HEK293T (cell line): ENCODE measurements around the gene SLC38A3.
"Not testable (repeated sequence)": the region's sequence is repeated elsewhere in the genome, so short reads cannot be mapped to it uniquely, and the experiment has no call there.

ENCODE experiments used
- CTCF ChIA-PET: fragments of 350-600 bp; formaldehyde crosslinking; extraction: SDS; loops from one replicate; lab custom pipeline; 2021; ENCODE audit warnings: antibody characterized with exemption, inconsistent platforms; lab: Yijun Ruan, JAX
- POLR2A ChIA-PET: fragments of 350-600 bp; formaldehyde crosslinking; extraction: SDS; loops from one replicate; lab custom pipeline; 2020; ENCODE audit warnings: antibody characterized with exemption, inconsistent platforms; lab: Yijun Ruan, JAX
- DNase-seq: peaks from one replicate; pipeline ENCODE4 v3.0.0; 2012; ENCODE audit warnings: mixed read lengths; ENCODE audit errors: extremely low spot score
- ARNT ChIP-seq: fragments of 450-650 bp; IDR thresholded peaks from 2 replicates; pipeline ENCODE4 v1.6.1; 2017; ENCODE audit warnings: mild to moderate bottlenecking
- BHLHE40 ChIP-seq: fragments of 450-650 bp; IDR thresholded peaks from 2 replicates; pipeline ENCODE4 v1.6.1; 2016; ENCODE audit warnings: mild to moderate bottlenecking, moderate library complexity, borderline replicate concordance
- CTBP1 ChIP-seq: fragments of 450-650 bp; IDR thresholded peaks from 2 replicates; pipeline ENCODE4 v1.6.1; 2016; ENCODE audit warnings: borderline replicate concordance
- ELF4 ChIP-seq: fragments of 450-650 bp; IDR thresholded peaks from 2 replicates; pipeline ENCODE4 v1.6.1; 2017; ENCODE audit warnings: antibody characterized with exemption
- FOXA1 ChIP-seq: fragments of 450-650 bp; IDR thresholded peaks from 2 replicates; pipeline ENCODE4 v1.6.1; 2016; ENCODE audit warnings: mild to moderate bottlenecking
- FOXK2 ChIP-seq: fragments of 450-650 bp; IDR thresholded peaks from 2 replicates; pipeline ENCODE4 v1.6.1; 2016; ENCODE audit warnings: mild to moderate bottlenecking
- FOXM1 ChIP-seq: fragments of 450-650 bp; IDR thresholded peaks from 2 replicates; pipeline ENCODE4 v1.6.1; 2017; ENCODE audit warnings: mild to moderate bottlenecking, borderline replicate concordance
- HDGF ChIP-seq: fragments of 450-650 bp; IDR thresholded peaks from 2 replicates; pipeline ENCODE4 v1.6.1; 2017; ENCODE audit warnings: antibody characterized with exemption, borderline replicate concordance
- L3MBTL2 ChIP-seq: fragments of 450-650 bp; conservative IDR thresholded peaks from 2 replicates; pipeline ENCODE4 v1.6.1; 2016; ENCODE audit warnings: mild to moderate bottlenecking
- LEF1 ChIP-seq: fragments of 450-650 bp; IDR thresholded peaks from 2 replicates; pipeline ENCODE4 v1.6.1; 2017; ENCODE audit warnings: mild to moderate bottlenecking, borderline replicate concordance
- NFRKB ChIP-seq: fragments of 450-650 bp; IDR thresholded peaks from 2 replicates; pipeline ENCODE4 v1.6.1; 2016; ENCODE audit warnings: mild to moderate bottlenecking, moderate library complexity
- SP1 ChIP-seq: fragments of 450-650 bp; IDR thresholded peaks from 2 replicates; pipeline ENCODE4 v1.6.1; 2017
- SUZ12 ChIP-seq: fragments of 450-650 bp; IDR thresholded peaks from 2 replicates; pipeline ENCODE4 v1.6.1; 2016; ENCODE audit warnings: mild to moderate bottlenecking
- TARDBP ChIP-seq: fragments of 450-650 bp; IDR thresholded peaks from 2 replicates; pipeline ENCODE4 v1.6.1; 2016
- ZNF384 ChIP-seq: fragments of 450-650 bp; IDR thresholded peaks from 2 replicates; pipeline ENCODE4 v1.6.1; 2016
- TF ChIP-seq, protein P1 (sequence below): fragments of 450-650 bp; IDR thresholded peaks from 2 replicates; pipeline ENCODE4 v1.6.1; 2016

The SLC38A3 gene

DNA sequence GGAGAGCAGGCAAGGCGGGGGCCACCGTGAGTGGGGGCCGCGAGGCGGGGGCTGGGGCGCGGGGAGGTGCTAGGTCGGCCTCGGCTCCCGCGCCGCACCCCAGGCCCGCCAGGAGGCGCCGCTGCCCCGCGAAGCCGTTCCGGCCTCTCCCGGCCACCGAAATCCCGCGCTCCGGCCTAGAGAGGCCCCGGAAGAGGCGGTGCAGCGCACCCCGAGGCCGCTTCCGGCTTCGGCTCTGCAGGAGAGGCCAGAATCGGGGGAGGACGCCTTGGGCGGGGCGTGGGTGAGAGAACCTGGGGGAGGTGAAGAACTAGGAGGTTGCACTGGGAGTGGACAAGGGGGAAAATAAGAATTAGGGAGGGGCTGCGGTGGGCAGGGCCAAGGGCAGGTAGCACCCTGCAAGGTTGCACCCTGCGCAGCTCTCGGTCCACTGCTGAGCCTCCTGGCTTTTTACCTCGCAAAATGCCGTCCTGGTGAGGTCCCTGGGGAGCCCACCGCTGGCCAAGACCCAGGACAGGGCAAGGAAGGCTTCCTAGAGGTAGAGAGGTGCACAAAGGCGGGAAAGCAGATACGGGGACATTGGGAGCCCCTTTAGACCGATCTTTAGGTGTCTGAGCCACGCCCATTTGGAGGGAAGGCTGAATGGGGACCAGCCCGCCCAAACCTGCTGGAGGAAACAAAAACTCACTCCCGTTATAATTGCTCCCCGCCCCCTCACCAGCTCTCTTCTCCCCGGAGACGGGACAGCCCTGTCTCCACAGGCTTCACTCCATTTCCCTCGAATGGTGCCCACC is 22.5 kb downstream of the SLC38A3 start:
- ChIA-PET CTCF (interaction anchor here (0.6 to 4.5 kb wide), 9 partner anchors 19 to 97 kb away, joined by 3 to 35 read pairs (median 5); partner anchors contain the start of gene LSMEM2), POLR2A (interaction anchor here (0.6 to 3.1 kb wide), 15 partner anchors 8 to 110 kb away, joined by 3 to 18 read pairs (median 6); no protein-coding TSS in a partner anchor)
- peak; percentile 89 for DNase-seq
- TF ChIP-seq BHLHE40 = no peak
- TF ChIP-seq NFRKB = no peak
- TF ChIP-seq ZNF384 = no peak
- TF ChIP-seq CTBP1 = no peak
- peak; percentile 9; the same call in 1 of the 2 replicates for TF ChIP-seq L3MBTL2

DNA sequence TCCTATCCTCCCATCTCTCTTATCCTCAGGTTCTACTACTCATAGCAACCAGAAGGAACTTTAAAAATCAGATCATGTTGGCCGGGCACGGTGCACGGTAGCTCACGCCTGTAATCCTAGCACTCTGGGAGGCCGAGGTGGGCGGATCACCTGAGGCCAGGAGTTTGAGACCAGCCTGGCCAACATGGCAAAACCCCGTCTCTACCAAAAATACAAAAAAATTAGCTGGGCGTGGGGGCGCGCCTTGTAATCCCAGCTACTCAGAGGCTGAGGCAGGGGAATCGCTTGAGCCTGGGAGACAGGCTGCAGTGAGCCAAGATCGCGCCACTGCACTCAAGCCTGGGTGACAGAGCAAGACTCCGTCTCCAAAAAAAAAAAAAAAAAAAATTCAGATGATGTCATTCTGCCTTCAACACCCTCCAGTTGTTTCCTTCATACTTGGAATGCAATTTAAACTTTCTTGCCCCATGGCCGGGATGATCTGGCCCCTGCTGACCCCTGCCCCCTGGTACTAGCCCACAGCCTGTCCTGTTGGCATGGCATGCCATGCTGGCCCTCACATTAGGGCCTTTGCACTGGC is 23.2 kb downstream of the SLC38A3 start:
- ChIA-PET CTCF (interaction anchor here (1.0 to 4.5 kb wide), 4 partner anchors 18 to 34 kb away, joined by 3 to 32 read pairs (median 8); no protein-coding TSS in a partner anchor), POLR2A (interaction anchor here (0.6 to 3.1 kb wide), 16 partner anchors 12 to 259 kb away, joined by 3 to 18 read pairs (median 6); no protein-coding TSS in a partner anchor)
- not testable (repeated sequence) for DNase-seq
- TF ChIP-seq ZNF384 = peak; percentile 91

DNA sequence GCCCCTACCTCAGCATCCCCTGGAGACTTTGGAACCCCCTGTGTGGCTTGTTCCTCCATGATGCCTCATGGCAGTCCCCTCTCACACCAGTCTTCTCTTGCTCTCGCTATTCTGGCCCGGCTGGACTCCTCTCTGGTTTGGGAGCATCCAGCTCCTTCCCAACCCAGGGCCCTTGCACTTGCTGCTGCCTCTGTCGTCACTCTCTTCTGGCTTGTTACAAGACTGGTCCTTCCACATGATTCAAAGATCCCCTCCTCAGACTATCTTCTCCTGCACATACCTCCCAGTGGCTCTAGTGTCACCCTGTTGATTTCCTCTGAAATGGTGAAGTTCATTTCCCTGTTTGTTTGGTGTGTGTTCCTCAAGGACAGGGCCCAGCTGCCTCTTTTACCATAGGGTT is 24.4 kb downstream of the SLC38A3 start:
- no peak for DNase-seq
- CTCF ChIA-PET = interaction anchor here (0.7 to 4.5 kb wide), 4 partner anchors 17 to 45 kb away, joined by 3 to 32 read pairs (median 6); no protein-coding TSS in a partner anchor
- POLR2A ChIA-PET = interaction anchor here (2.5 to 2.9 kb wide), 2 partner anchors 37 to 108 kb away, joined by 12 to 13 read pairs; no protein-coding TSS in a partner anchor
- TF ChIP-seq SP1 = no peak
- no peak for TF ChIP-seq ZNF384
- TF ChIP-seq BHLHE40 = no peak
- no peak for TF ChIP-seq CTBP1
- TF ChIP-seq ELF4 = no peak
- TF ChIP-seq FOXK2 = no peak
- no peak for TF ChIP-seq HDGF
- no peak for TF ChIP-seq SUZ12
- no peak for TF ChIP-seq ARNT
- TF ChIP-seq FOXM1 = no peak
- TF ChIP-seq FOXA1 = no peak
- TF ChIP-seq TARDBP = no peak
- TF ChIP-seq LEF1 = no peak
- no peak for TF ChIP-seq NFRKB
- TF ChIP-seq, protein P1, sequence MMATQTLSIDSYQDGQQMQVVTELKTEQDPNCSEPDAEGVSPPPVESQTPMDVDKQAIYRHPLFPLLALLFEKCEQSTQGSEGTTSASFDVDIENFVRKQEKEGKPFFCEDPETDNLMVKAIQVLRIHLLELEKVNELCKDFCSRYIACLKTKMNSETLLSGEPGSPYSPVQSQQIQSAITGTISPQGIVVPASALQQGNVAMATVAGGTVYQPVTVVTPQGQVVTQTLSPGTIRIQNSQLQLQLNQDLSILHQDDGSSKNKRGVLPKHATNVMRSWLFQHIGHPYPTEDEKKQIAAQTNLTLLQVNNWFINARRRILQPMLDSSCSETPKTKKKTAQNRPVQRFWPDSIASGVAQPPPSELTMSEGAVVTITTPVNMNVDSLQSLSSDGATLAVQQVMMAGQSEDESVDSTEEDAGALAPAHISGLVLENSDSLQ = no peak
- TF ChIP-seq L3MBTL2 = no peak

DNA sequence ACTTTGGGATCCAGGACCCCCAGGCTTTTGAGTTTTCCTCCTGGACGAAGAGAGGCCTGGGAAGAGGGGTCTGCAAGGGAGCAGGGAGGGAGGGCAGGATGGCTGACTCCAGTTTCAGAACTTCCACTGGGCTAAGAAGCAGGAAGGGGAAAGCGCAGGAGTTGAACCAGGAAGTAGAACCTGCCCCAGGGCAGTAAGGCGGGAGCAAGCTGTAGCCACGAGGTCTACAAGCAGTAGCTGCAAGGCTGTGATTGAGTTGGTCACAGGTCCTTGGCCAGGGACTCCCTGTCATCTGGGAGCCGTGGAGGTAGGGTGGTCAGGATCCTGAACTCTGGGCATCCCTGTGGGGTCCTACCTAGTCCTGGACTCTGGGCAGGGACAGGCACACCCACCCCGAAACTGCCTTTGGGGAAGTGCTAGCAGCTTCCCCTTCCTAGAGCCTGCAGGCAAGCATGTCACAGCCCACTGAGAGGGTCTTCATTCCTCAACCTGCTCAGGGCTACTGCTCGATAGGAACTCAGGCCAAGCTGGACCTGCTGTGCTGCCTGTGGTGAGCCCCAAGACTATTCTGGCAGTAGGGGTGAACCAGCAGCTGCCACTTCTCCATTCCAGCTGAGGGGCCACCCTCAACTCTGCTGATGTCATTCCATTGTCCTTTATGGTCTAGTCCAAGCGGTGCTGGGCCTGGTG is 25.2 kb downstream of the SLC38A3 start:
- ChIA-PET POLR2A (interaction anchor here (1.2 to 2.5 kb wide), 4 partner anchors 17 to 69 kb away, joined by 3 to 12 read pairs (median 4); partner anchors contain the start of genes HYAL3 and NAA80), CTCF (interaction anchor here (0.6 to 4.5 kb wide), 4 partner anchors 16 to 36 kb away, joined by 3 to 32 read pairs (median 6); no protein-coding TSS in a partner anchor)
- no peak for TF ChIP-seq TARDBP
- no peak for TF ChIP-seq L3MBTL2
- no peak for TF ChIP-seq ELF4
- no peak for TF ChIP-seq ZNF384
- no peak for TF ChIP-seq SP1
- no peak for TF ChIP-seq HDGF
- TF ChIP-seq CTBP1 = no peak
- no peak for DNase-seq

DNA sequence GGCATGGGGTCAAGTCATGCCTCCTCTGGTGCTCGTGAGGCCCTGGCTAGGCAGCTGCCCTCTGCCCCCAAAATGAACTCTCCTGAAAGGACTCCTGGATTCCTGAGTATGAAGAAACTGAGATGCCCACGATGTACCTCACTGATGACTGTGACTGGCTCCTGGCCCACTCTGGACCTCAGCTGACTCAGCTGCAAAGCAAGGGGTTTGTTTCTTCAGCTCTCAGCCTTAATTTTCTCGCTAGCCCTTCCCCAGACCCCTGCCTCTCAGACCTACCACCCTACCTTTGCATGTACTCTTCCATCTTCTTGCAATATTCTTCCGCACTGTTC is 25.7 kb downstream of the SLC38A3 start:
- TF ChIP-seq ZNF384 = no peak
- TF ChIP-seq NFRKB = no peak
- TF ChIP-seq SP1 = no peak
- TF ChIP-seq FOXM1 = no peak
- no peak for TF ChIP-seq ARNT
- TF ChIP-seq LEF1 = no peak
- TF ChIP-seq, protein P1 = no peak
- ChIA-PET CTCF (interaction anchor here (0.7 to 4.5 kb wide), 3 partner anchors 16 to 36 kb away, joined by 3 to 32 read pairs (median 3); no protein-coding TSS in a partner anchor), POLR2A (interaction anchor here (1.2 to 1.5 kb wide), 3 partner anchors 16 to 69 kb away, joined by 3 to 6 read pairs (median 3); partner anchors contain the start of genes HYAL3 and NAA80)
- DNase-seq = no peak

DNA sequence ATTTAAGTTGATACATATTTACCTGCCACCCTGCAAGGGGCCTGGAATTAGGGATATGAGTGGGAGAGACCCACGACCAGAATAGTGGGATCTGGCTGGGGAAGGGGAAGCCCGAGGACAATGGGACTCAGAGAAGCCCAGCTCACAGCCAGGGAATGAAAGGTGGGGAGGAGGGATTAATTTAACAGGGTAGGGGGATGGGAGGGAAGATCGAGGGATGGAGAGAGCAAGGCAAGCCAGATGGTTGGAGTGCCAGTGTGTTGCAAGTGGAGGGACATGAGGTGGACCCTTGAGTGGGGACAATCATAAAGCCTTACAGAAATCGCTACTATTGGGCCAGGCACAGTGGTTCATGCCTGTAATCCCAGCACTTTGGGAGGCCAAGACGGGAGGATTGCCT is 26.5 kb downstream of the SLC38A3 start:
- TF ChIP-seq CTBP1 = no peak
- TF ChIP-seq, protein P1 = no peak
- no peak for TF ChIP-seq L3MBTL2
- no peak for TF ChIP-seq SUZ12
- TF ChIP-seq HDGF = no peak
- TF ChIP-seq BHLHE40 = no peak
- TF ChIP-seq SP1 = no peak
- no peak for TF ChIP-seq LEF1
- no peak for TF ChIP-seq FOXA1
- TF ChIP-seq NFRKB = no peak
- TF ChIP-seq ARNT = no peak
- TF ChIP-seq FOXK2 = no peak
- no peak for TF ChIP-seq TARDBP
- TF ChIP-seq ZNF384 = no peak
- no peak for TF ChIP-seq FOXM1
- TF ChIP-seq ELF4 = no peak
- ChIA-PET POLR2A (interaction anchor here (1.2 to 1.5 kb wide), 2 partner anchors 15 to 36 kb away, joined by 3 to 6 read pairs; no protein-coding TSS in a partner anchor), CTCF (interaction anchor here (0.7 kb wide), 1 partner anchor 15 kb away, joined by 3 read pairs; no protein-coding TSS in a partner anchor)
- no peak for DNase-seq
